HG03521 (cell line): ENCODE results near the gene XRCC3.

ENCODE experiments used
- ATAC-seq: cut with Tn5 transposase; IDR thresholded peaks from one replicate; pipeline ENCODE4 v1.9.1; 2021; ENCODE audit warnings: mild to moderate bottlenecking, moderate library complexity; ENCODE audit not compliant: unreplicated experiment

XRCC3 gene

GRCh38 chr14:103726474-103726873 is 11.2 kb upstream of the XRCC3 start:
- no peak for ATAC-seq

- ATAC-seq = no peak
Measured at GRCh38 chr14:103725739-103726395, 10.6 kb upstream of the XRCC3 start.

- no peak for ATAC-seq
Measured at GRCh38 chr14:103725001-103725682, 9.9 kb upstream of the XRCC3 start.

- ATAC-seq = no peak
Measured at GRCh38 chr14:103724116-103724515, 8.9 kb upstream of the XRCC3 start.

- no peak for ATAC-seq
Measured at GRCh38 chr14:103723748-103724081, 8.5 kb upstream of the XRCC3 start.

GRCh38 chr14:103721334-103722120 is 6.3 kb upstream of the XRCC3 start:
- ATAC-seq = no peak

- ATAC-seq = no peak
Measured at GRCh38 chr14:103719751-103720150, 4.5 kb upstream of the XRCC3 start.

GRCh38 chr14:103718572-103718971 is 3.3 kb upstream of the XRCC3 start:
- ATAC-seq = no peak

- ATAC-seq = no peak
Measured at GRCh38 chr14:103716899-103717411, 1.7 kb upstream of the XRCC3 start.

GRCh38 chr14:103716091-103716801 is 995 bp upstream of the XRCC3 start:
- peak; percentile 4 for ATAC-seq

GRCh38 chr14:103714063-103714724 is 1.1 kb downstream of the XRCC3 start:
- ATAC-seq = no peak

GRCh38 chr14:103713304-103714062 is 1.8 kb downstream of the XRCC3 start:
- ATAC-seq = no peak

- no peak for ATAC-seq
Measured at GRCh38 chr14:103712633-103713247, 2.5 kb downstream of the XRCC3 start.

- ATAC-seq = no peak
Measured at GRCh38 chr14:103711516-103712431, 3.5 kb downstream of the XRCC3 start.

- no peak for ATAC-seq
Measured at GRCh38 chr14:103710771-103711377, 4.4 kb downstream of the XRCC3 start.

GRCh38 chr14:103709814-103710213 is 5.4 kb downstream of the XRCC3 start:
- no peak for ATAC-seq

GRCh38 chr14:103708750-103709187 is 6.5 kb downstream of the XRCC3 start:
- no peak for ATAC-seq
